ENCODE data around the gene SAA2.
"Not testable (repeated sequence)": the region's sequence is repeated elsewhere in the genome, so short reads cannot be mapped to it uniquely, and the experiment has no call there.

SAA2 gene

GRCh38 chr11:18253233-18253632, 4.8 kb upstream of the SAA2 start:
- no peak for DNase-seq (ENCODE audit: low read depth in 2 of 3, low spot score in 1 of 3)

DNA sequence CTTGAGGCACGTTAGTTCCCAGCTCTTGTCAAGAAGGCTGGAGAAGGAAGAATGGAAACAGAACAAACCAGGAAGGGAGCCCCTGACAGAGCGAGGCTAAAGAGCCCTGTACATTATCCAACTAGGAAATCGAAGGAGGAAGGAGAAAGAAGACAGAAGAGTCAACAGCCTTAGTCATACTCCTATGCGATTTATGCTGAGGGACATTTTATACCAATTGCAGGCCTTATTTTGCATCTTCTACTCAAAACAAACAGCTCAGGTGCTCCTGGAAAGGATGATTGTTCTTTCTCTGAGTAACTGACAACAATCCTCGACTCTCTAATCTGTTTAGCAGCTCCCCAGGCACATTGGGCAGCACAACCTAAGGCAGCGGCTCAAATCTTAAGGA, 1.3 kb downstream of the SAA2 start:
- not testable (repeated sequence) for DNase-seq (ENCODE audit: low read depth in 2 of 3, low spot score in 1 of 3)

- DNase-seq (ENCODE audit: low read depth in 2 of 3, low spot score in 1 of 3): peak in 1 of 3 donors; percentile 8
Measured at GRCh38 chr11:18246379-18247190, 1.9 kb downstream of the SAA2 start.

DNA sequence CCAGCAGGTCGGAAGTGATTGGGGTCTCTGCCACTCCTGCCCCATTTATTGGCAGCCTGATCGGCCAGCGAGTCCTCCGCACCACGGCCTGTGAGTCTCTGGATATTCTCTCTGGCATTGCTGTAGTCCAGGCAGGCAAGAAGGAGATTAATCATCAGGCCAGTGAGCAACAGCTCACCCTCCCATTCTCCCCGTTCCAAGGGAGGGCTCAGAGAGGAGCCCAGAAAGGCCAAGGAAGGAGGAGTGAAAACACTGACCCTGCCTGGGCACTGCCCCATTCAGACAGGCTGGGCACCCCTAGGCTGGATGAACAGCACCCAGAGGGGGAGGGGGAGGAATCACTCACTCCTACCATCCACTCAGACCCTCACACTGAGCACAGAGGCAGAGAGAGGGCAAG, 3.1 kb downstream of the SAA2 start:
- DNase-seq (ENCODE audit: low read depth in 2 of 3, low spot score in 1 of 3): no peak

DNA sequence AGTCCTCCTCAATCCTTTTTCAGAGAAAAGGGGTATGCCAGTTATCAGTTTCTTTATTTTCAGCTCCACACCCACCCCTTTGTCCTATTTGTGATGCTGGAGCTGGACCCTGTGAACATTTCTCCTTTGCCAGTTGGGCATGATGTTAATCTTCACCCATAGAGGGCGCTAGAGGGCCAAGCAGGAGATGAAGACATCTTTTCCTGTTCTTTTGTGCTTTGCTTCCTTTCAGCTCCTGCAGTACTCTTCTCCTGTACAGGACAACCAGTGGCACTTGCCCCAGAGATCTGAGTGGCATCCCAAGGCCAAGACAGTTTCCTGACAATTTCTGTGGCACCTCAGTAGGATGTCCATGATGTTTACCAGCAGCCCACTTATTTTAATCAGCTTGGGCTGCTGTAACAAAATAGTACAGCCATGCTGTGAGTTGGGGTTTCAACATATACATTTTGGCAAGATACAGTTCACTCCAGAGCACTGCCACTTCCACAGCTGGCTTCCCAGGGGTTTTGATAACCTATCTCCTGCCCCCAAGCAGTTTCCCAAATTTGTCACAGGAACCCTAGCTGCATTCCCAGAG, 4.6 kb downstream of the SAA2 start:
- peak; percentile 31 to 70 (median 43) for DNase-seq (ENCODE audit: low read depth in 2 of 3, low spot score in 1 of 3)

GRCh38 chr11:18239655-18240054, 8.8 kb downstream of the SAA2 start:
- DNase-seq (ENCODE audit: low read depth in 2 of 3, low spot score in 1 of 3): no peak

DNA sequence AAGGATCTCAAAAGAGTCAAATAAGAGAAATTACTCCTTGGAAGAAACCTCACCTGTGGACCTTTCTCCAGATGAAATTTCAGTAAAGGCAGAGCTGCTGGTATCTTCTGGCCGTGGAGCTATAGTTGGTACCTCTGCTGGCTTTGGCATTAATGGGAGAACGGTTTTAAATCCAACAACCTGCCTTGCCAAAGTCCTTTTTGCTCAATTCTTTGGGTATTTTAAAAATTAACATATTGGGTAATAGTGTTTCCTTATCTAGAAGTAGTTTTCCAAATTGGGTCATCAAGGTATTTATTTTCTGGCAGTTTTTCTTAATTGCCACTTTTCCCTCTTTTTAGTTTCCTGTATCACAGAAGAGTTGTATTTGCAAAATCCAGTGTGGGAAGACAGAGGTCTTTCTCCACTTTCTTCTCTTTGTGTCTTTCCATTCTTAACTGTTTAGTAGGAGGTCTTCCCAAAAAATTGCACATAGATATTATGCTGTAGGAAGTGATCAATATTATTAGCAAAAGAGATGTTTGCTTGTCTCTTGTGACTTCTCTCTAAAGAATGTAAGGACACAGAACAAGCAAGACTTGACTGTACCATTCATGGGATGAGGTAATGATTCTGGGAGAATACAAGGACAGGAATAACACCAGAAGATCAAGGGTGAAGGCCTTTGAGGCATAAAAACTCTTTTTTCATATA, 11.7 kb downstream of the SAA2 start, which contains the start of gene SAA4:
Gene SAA4 (minus strand): TSS at position 139 of the 693 bp plus-strand sequence. CDS start 876 bp downstream, outside the sequence.
- DNase-seq (ENCODE audit: low read depth in 2 of 3, low spot score in 1 of 3): no peak

GRCh38 chr11:18235394-18236334, 12.8 kb downstream of the SAA2 start:
- DNase-seq (ENCODE audit: low read depth in 2 of 3, low spot score in 1 of 3): no peak

DNA sequence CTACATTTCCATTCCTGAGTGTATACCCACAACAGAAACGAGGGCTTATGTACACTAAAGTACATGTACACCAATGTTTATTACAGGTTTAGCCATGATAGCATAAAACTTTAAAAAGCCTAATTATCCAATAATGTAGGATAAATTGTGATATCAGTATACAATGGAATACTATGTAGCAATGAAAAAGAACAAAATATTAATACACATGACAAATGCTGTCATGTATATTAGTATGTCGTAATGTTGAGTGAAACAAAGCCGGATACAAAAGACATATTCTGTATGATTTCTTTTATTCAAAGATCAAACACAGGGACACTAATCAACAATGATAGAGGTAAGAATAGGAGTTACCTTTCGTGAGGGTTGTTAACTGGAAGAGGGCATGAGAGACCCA, 14.6 kb downstream of the SAA2 start:
- no peak for DNase-seq (ENCODE audit: low read depth in 2 of 3, low spot score in 1 of 3)

GRCh38 chr11:18230859-18231258, 17.6 kb downstream of the SAA2 start:
- no peak for DNase-seq (ENCODE audit: low read depth in 2 of 3, low spot score in 1 of 3)

GRCh38 chr11:18229501-18229900, 19.0 kb downstream of the SAA2 start:
- no peak for DNase-seq (ENCODE audit: low read depth in 2 of 3, low spot score in 1 of 3)

- DNase-seq (ENCODE audit: low read depth in 2 of 3, low spot score in 1 of 3): no peak
Measured at GRCh38 chr11:18225913-18226312, 22.6 kb downstream of the SAA2 start.

- no peak for DNase-seq (ENCODE audit: low read depth in 2 of 3, low spot score in 1 of 3)
Measured at GRCh38 chr11:18223591-18224387, 24.7 kb downstream of the SAA2 start.

GRCh38 chr11:18222814-18223421, 25.6 kb downstream of the SAA2 start:
- DNase-seq (ENCODE audit: low read depth in 2 of 3, low spot score in 1 of 3): no peak

DNA sequence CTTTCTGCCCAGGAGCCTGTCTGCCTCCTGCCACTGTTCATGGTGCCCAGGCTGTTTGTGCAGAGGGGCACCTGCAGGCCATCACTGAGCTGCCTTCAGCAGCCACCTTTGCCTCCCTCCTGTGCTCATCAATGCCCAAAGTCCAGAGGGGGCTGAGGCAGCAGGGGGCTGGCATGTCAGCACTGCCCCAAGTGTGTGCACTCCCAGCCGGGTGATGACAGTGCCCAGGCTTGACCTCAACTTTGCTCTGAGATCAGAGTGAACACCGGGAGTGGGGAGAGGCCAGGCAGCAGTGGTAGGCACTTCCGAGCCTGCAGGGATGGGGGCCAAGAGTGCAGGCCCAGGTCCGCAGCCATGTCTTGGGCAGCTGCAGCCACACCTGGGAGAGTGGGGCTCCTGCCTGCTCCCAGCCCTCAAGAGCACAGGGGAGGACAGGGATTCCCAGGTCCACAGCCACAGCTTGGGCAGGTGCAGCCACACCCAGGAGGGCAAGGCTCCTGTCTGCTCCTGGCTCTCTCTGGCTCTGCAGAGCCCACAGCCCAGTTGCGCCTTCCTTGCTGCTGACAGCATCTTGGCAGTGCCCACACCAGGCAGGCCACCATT, 27.1 kb downstream of the SAA2 start:
- DNase-seq (ENCODE audit: low read depth in 2 of 3, low spot score in 1 of 3): no peak

- no peak for DNase-seq (ENCODE audit: low read depth in 2 of 3, low spot score in 1 of 3)
Measured at GRCh38 chr11:18209058-18209457, 39.4 kb downstream of the SAA2 start.

DNA sequence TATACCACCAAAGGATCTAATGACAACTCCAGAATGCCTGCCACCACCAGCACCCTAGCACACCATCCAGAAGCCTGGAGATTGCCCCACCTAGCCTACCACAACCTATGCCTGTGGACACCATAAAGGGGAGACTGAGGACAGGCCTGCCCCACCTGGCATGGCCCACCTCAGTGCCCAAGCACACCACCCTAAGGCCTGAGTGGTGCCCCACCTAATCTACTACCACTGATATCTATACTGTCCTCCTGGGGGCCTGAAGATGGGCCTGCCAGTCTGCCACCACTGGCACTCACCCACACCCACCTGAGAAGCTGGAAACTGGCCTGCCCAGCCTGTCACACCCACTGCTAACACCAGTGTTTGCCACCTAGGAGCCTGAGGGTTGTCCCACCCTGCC, 43.7 kb downstream of the SAA2 start:
- DNase-seq (ENCODE audit: low read depth in 2 of 3, low spot score in 1 of 3): no peak

GRCh38 chr11:18204220-18204619, 44.2 kb downstream of the SAA2 start:
- DNase-seq (ENCODE audit: low read depth in 2 of 3, low spot score in 1 of 3): no peak

GRCh38 chr11:18203723-18204122, 44.7 kb downstream of the SAA2 start:
- no peak for DNase-seq (ENCODE audit: low read depth in 2 of 3, low spot score in 1 of 3)
